ENCODE data around the gene PTPN12.

PTPN12 gene

DNA sequence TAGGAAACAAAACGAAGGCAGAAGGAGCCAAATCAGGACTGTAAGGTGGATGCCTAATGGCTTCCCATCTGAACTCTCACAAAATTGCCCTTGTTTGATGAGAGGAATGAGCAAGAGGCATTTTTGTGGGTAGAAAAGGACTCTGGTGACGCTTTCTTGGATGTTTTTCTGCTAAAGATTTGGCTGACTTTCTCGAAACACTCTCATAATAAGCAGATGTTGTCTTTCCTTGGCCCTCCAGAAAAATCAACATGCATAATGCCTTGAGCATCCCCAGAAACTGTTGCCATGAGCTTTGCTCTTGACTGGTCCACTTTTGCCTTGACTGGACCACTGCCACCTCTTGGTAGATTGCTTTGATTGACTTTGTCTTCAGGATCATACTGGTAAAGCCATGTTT lies 13.5 kb downstream of the PTPN12 start:
- TF ChIP-seq, protein P1, sequence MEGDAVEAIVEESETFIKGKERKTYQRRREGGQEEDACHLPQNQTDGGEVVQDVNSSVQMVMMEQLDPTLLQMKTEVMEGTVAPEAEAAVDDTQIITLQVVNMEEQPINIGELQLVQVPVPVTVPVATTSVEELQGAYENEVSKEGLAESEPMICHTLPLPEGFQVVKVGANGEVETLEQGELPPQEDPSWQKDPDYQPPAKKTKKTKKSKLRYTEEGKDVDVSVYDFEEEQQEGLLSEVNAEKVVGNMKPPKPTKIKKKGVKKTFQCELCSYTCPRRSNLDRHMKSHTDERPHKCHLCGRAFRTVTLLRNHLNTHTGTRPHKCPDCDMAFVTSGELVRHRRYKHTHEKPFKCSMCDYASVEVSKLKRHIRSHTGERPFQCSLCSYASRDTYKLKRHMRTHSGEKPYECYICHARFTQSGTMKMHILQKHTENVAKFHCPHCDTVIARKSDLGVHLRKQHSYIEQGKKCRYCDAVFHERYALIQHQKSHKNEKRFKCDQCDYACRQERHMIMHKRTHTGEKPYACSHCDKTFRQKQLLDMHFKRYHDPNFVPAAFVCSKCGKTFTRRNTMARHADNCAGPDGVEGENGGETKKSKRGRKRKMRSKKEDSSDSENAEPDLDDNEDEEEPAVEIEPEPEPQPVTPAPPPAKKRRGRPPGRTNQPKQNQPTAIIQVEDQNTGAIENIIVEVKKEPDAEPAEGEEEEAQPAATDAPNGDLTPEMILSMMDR (IDR thresholded peaks at IDR 0.05; ENCODE audit: low read depth, low read length) = no peak
- TF ChIP-seq MAX (IDR thresholded peaks at IDR 0.05; ENCODE audit: low read depth, low read length) (no peak), POLR2A (IDR thresholded peaks at IDR 0.05; ENCODE audit: extremely low read depth, insufficient read length) (no peak), MYC (IDR thresholded peaks at IDR 0.05; ENCODE audit: low read depth, low read length) (no peak)
- DNase-seq (ENCODE audit: low read depth) = no peak

DNA sequence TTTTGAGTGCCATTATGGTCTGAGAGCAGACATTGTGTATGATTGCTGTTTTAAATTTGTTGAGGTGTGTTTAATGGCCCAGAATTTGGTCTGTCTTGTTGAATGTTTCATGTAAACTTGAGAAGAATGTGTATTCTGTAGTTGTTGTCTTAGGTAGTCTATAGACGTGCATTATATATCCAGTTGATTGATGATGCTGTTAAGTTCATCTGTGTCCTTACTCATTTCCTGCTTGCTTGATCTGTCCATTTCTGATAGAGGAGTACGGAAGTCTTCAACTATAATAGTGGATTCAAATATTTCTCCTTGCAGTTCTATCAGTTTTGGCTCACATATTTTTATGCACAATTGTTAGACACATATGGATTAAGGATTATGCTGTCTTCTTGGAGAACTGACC lies 16.0 kb downstream of the PTPN12 start:
- TF ChIP-seq POLR2A (IDR thresholded peaks at IDR 0.05; ENCODE audit: extremely low read depth, insufficient read length) (no peak), MYC (IDR thresholded peaks at IDR 0.05; ENCODE audit: low read depth, low read length) (no peak), MAX (IDR thresholded peaks at IDR 0.05; ENCODE audit: low read depth, low read length) (no peak)
- TF ChIP-seq, protein P1 (IDR thresholded peaks at IDR 0.05; ENCODE audit: low read depth, low read length) = no peak
- H3K4me3 ChIP-seq (ENCODE audit: low read depth, low read length) = no peak overlapping the region
- no peak for DNase-seq (ENCODE audit: low read depth)

More for the DNA sequence above, 13.5 kb downstream of the PTPN12 start:
- H3K4me3 ChIP-seq (ENCODE audit: low read depth, low read length) = no peak overlapping the region

DNA sequence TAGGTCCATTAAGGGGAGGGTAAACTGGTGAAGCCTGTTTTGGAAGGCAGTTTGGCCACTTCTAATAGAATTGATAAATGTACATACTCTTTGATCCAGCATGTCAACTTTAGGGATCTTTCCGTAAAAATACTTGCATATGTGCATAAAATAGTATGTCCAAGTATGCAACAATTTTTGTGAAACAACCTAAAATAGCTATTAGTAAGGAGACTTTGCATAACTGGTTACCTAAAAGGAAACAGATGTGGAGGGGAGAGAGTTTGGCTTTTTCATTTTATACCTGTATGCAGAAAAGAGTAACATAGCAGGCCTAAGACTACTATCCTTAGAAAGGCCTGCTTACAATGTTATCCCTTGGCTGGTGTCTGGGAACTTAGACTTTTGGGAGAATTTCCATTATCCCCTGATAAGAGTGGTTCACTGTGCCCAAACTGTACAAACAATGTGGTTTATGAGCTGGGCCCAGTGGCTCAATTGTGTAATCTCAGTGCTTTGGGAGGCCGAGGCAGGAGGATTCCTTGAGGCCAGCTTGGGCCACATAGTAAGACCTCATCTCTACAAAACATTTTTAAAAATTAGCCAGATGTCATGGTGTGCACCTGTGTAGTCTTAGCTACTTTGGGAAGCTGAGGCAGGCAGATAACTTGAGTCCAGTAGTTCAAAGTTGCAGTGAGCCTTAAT lies 21.3 kb downstream of the PTPN12 start:
- DNase-seq (ENCODE audit: low read depth) = no peak
- no peak overlapping the region for H3K4me3 ChIP-seq (ENCODE audit: low read depth, low read length)
- TF ChIP-seq MAX (IDR thresholded peaks at IDR 0.05; ENCODE audit: low read depth, low read length) (no peak), POLR2A (IDR thresholded peaks at IDR 0.05; ENCODE audit: extremely low read depth, insufficient read length) (no peak), MYC (IDR thresholded peaks at IDR 0.05; ENCODE audit: low read depth, low read length) (no peak)
- TF ChIP-seq, protein P1 (IDR thresholded peaks at IDR 0.05; ENCODE audit: low read depth, low read length) = no peak

DNA sequence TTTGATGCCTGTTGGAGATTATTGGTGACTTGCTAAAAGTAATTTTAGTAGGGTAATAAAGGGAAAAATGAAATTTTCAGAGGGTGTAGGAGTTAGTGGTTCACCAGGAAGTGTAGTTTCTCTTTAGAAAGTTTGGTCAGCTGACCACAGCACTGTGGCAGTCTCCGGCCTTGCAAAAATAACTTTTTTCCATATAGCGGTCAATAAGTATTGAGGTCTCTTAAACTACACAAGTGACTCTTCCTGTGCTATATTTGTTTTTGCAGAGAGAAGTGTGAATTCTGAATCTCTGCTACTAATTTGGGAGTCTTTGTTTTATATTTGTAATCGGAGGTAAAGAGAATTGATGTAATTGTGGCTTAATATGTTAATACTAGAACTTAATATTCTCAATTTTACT lies 24.3 kb downstream of the PTPN12 start:
- TF ChIP-seq MYC (IDR thresholded peaks at IDR 0.05; ENCODE audit: low read depth, low read length) (no peak), POLR2A (IDR thresholded peaks at IDR 0.05; ENCODE audit: extremely low read depth, insufficient read length) (no peak), MAX (IDR thresholded peaks at IDR 0.05; ENCODE audit: low read depth, low read length) (0 out of 2 replicates have a peak, but pooled peaks have one; percentile 5)
- TF ChIP-seq, protein P1 (IDR thresholded peaks at IDR 0.05; ENCODE audit: low read depth, low read length) = no peak
- H3K4me3 ChIP-seq (ENCODE audit: low read depth, low read length) = no peak overlapping the region
- DNase-seq (ENCODE audit: low read depth) = peak; percentile 41

DNA sequence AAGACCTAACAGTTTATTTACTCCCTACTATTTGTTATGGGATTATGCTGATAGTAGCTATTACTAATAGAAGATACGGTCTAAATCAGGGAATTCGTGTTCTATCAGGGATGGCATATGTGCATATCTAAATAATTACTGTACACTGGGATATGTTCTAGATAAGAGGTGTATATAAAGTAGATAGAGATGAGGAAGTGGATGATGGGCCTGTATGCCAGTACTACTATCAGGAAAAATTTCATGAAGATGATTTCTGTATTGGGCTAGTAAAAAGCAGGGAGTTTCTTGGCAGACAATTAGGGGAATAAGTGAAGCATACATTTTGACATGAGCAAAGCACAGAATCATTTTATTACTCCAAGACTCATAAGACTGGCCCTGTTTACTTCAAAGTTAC lies 26.2 kb downstream of the PTPN12 start:
- TF ChIP-seq MYC (IDR thresholded peaks at IDR 0.05; ENCODE audit: low read depth, low read length) = no peak
- TF ChIP-seq, protein P1 (IDR thresholded peaks at IDR 0.05; ENCODE audit: low read depth, low read length) = no peak
- no peak for TF ChIP-seq MAX (IDR thresholded peaks at IDR 0.05; ENCODE audit: low read depth, low read length)
- no peak for TF ChIP-seq POLR2A (IDR thresholded peaks at IDR 0.05; ENCODE audit: extremely low read depth, insufficient read length)
- DNase-seq (ENCODE audit: low read depth) = no peak
- H3K4me3 ChIP-seq (ENCODE audit: low read depth, low read length) = no peak overlapping the region

All from NB4 (cell line).